Hepatocyte (in vitro differentiated cells): ENCODE data around the gene IDH1. TPM values are rescaled to one million over a fixed set of nuclear protein-coding genes. Genes with fewer than 3 reads are reported as not detected.

Source experiments
- DNase-seq: peaks from one replicate; pipeline ENCODE4 v3.0.0-alpha.2; 2016; ENCODE audit warnings: low spot score
- H2AFZ ChIP-seq: fragments of 200-600 bp; sonication (generic); 2 replicates; pipeline ENCODE4 v1.6.0; 2016; ENCODE audit warnings: antibody characterized with exemption, mild to moderate bottlenecking
- H3K27ac ChIP-seq: fragments of 200-600 bp; sonication (generic); 2 replicates; pipeline ENCODE4 v1.5.1; 2016; ENCODE audit warnings: mild to moderate bottlenecking
- H3K27me3 ChIP-seq: fragments of 200-600 bp; sonication (generic); 2 replicates; pipeline ENCODE4 v1.6.1; 2016
- H3K36me3 ChIP-seq: fragments of 200-600 bp; sonication (generic); replicated peaks from 2 replicates; pipeline ENCODE4 v1.5.1; 2016; ENCODE audit warnings: low read depth; ENCODE audit not compliant: insufficient read depth
- H3K4me1 ChIP-seq: fragments of 200-600 bp; sonication (generic); 2 replicates; pipeline ENCODE4 v1.5.1; 2016; ENCODE audit warnings: mild to moderate bottlenecking, moderate library complexity; ENCODE audit not compliant: insufficient read depth
- H3K4me2 ChIP-seq: fragments of 200-600 bp; sonication (generic); 2 replicates; pipeline ENCODE4 v1.6.0; 2016
- H3K4me3 ChIP-seq: fragments of 200-600 bp; sonication (generic); 2 replicates; pipeline ENCODE4 v1.5.1; 2016; ENCODE audit warnings: mild to moderate bottlenecking
- H3K79me2 ChIP-seq: fragments of 200-600 bp; sonication (generic); 2 replicates; pipeline ENCODE4 v1.6.0; 2017; ENCODE audit warnings: mild to moderate bottlenecking
- H3K9me2 ChIP-seq: fragments of 200-600 bp; sonication (generic); replicated peaks from 2 replicates; pipeline ENCODE4 v1.6.0; 2017; ENCODE audit warnings: mild to moderate bottlenecking; ENCODE audit not compliant: insufficient read depth
- H3K9me3 ChIP-seq: fragments of 200-600 bp; sonication (generic); 2 replicates; pipeline ENCODE4 v1.5.1; 2016; ENCODE audit warnings: low read depth, mild to moderate bottlenecking
- H4K20me1 ChIP-seq: fragments of 200-600 bp; sonication (generic); 2 replicates; pipeline ENCODE4 v1.6.0; 2016; ENCODE audit warnings: mild to moderate bottlenecking; ENCODE audit not compliant: insufficient read depth, poor library complexity, severe bottlenecking
- EZH2 ChIP-seq: fragments of 200-600 bp; sonication (generic); IDR thresholded peaks from 2 replicates; pipeline ENCODE4 v1.6.1; 2016; ENCODE audit warnings: antibody characterized with exemption, mild to moderate bottlenecking, borderline replicate concordance
- EZH2phosphoT487 ChIP-seq: fragments of 200-600 bp; sonication (generic); IDR thresholded peaks from one replicate; pipeline ENCODE4 v1.6.1; 2018; ENCODE audit warnings: antibody characterized with exemption, mild to moderate bottlenecking, low read depth, moderate library complexity; ENCODE audit not compliant: unreplicated experiment, severe bottlenecking
- WGBS: methylation state at CpG from one replicate; pipeline ENCODE4 v1.1.6; 2016; ENCODE audit warnings: low lambda C conversion rate; ENCODE audit errors: missing lambda C conversion rate; 5-methylcytosine and 5-hydroxymethylcytosine counted together
- polyA plus RNA-seq: library from polyadenylated mRNA; unstranded; fragments of >200 nt; fragmentation: Nextera tagmentation; extraction: Ambion mirVana; gene quantifications from 2 replicates; pipeline ENCODE4 v1.2.1, GENCODE V29; 2016
- total RNA-seq: library from RNA; depleted of rRNA; stranded (reverse); fragments of >200 nt; gene quantifications from 2 replicates; pipeline ENCODE4 v1.2.3, GENCODE V29; 2014
- TF ChIP-seq, protein P1 (sequence below): fragments of 200-600 bp; sonication (generic); IDR thresholded peaks from 2 replicates; pipeline ENCODE4 v1.5.1; 2016; ENCODE audit warnings: antibody characterized with exemption, mild to moderate bottlenecking; ENCODE audit not compliant: poor library complexity

The IDH1 gene
- total and polyA plus RNA-seq, 2 experiments from 2014 or later: 263 to 411 TPM

DNA sequence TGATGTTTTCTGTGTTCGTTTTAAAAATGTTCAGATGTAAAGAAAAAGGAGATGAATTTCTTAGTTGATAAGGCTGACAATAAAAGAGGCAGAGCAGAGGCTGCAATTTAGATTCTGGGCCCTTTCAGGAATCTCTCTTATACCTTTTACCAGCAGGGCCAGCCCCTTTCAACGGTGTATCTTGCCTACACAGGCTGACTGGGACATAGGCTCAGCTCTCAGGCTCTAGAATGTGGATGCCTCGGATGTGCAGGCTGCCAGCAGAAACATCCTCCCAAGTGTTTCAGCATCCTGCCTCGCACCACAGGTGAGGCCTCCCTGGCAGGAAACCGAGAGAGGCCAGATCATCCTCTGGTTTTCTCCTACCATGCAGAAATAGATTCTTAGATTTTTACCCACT lies 68.4 kb downstream of the IDH1 start:
- no peaks in the 10 kb centered on the region for H3K27me3 ChIP-seq

More for the DNA sequence above, 68.4 kb downstream of the IDH1 start:
- H2AFZ ChIP-seq: no peak overlapping the region
- no peak for DNase-seq
- no peak overlapping the region for H3K4me3 ChIP-seq
- no peak for TF ChIP-seq EZH2
- no peak for TF ChIP-seq EZH2phosphoT487
- TF ChIP-seq, protein P1, sequence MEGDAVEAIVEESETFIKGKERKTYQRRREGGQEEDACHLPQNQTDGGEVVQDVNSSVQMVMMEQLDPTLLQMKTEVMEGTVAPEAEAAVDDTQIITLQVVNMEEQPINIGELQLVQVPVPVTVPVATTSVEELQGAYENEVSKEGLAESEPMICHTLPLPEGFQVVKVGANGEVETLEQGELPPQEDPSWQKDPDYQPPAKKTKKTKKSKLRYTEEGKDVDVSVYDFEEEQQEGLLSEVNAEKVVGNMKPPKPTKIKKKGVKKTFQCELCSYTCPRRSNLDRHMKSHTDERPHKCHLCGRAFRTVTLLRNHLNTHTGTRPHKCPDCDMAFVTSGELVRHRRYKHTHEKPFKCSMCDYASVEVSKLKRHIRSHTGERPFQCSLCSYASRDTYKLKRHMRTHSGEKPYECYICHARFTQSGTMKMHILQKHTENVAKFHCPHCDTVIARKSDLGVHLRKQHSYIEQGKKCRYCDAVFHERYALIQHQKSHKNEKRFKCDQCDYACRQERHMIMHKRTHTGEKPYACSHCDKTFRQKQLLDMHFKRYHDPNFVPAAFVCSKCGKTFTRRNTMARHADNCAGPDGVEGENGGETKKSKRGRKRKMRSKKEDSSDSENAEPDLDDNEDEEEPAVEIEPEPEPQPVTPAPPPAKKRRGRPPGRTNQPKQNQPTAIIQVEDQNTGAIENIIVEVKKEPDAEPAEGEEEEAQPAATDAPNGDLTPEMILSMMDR: no peak
- no peak overlapping the region for H3K27ac ChIP-seq
- H3K4me1 ChIP-seq: no peaks in the 10 kb centered on the region
- no peaks in the 10 kb centered on the region for H3K79me2 ChIP-seq
- no peaks in the 10 kb centered on the region for H3K36me3 ChIP-seq
- 73% methylated on average over 5 of the region's 5 CpGs for WGBS
- no peaks in the 10 kb centered on the region for H3K9me2 ChIP-seq
- H4K20me1 ChIP-seq: no peaks in the 10 kb centered on the region
- H3K4me2 ChIP-seq: no peak overlapping the region
- H3K9me3 ChIP-seq: no peaks in the 10 kb centered on the region

Other genes starting within 250 kb of the IDH1 start
- 11.1 and 14.3 TPM in 2 replicates for gene PLEKHM3, start 229.5 kb downstream of the IDH1 start, total RNA-seq
- gene PLEKHM3, start 229.5 kb downstream of the IDH1 start, polyA plus RNA-seq: 4.2 and 7.2 TPM in 2 replicates
- not detected in 2 replicates for gene CRYGD, start 130.5 kb downstream of the IDH1 start, total RNA-seq
- gene CRYGD, start 130.5 kb downstream of the IDH1 start, polyA plus RNA-seq: 0.47 and 0.85 TPM in 2 replicates
- 1.3 TPM in 1 of 2 replicates, not detected in the other for gene CRYGC, start 125.2 kb downstream of the IDH1 start, total RNA-seq
- gene CRYGC, start 125.2 kb downstream of the IDH1 start, polyA plus RNA-seq: 1.3 TPM in 2 replicates
- gene CRYGB, start 108.9 kb downstream of the IDH1 start, total RNA-seq: not detected in 2 replicates
- gene CRYGB, start 108.9 kb downstream of the IDH1 start, polyA plus RNA-seq: not detected in 2 replicates
- not detected in 2 replicates for gene CRYGA, start 91.5 kb downstream of the IDH1 start, total RNA-seq
- gene CRYGA, start 91.5 kb downstream of the IDH1 start, polyA plus RNA-seq: not detected in 2 replicates
- not detected in 2 replicates for gene C2orf80, start 65.0 kb downstream of the IDH1 start, total RNA-seq
- not detected in 2 replicates for gene C2orf80, start 65.0 kb downstream of the IDH1 start, polyA plus RNA-seq
- gene PIKFYVE, start 11.2 kb upstream of the IDH1 start, total RNA-seq: 30.3 and 30.7 TPM in 2 replicates
- gene PIKFYVE, start 11.2 kb upstream of the IDH1 start, polyA plus RNA-seq: 6.1 and 7.3 TPM in 2 replicates
- gene PTH2R, start 151.7 kb upstream of the IDH1 start, total RNA-seq: not detected in 2 replicates
- 0.30 TPM in 1 of 2 replicates, not detected in the other for gene PTH2R, start 151.7 kb upstream of the IDH1 start, polyA plus RNA-seq